ENCODE data around the gene PEX11B. TPM values are rescaled to one million over a fixed set of nuclear protein-coding genes. Genes with fewer than 3 reads are reported as not detected.

The PEX11B gene
- total and polyA plus RNA-seq, 5 experiments from 2014 or later = 35.3 to 50.3 (median 39.7) TPM

Other genes with a start within 250 kb of the PEX11B start
- gene PDZK1, start 211.3 kb downstream of the PEX11B start, total RNA-seq = not detected
- under 1 TPM in 2 of 3 donors, not detected in 1; 0.24 to 0.43 TPM for gene PDZK1, start 211.3 kb downstream of the PEX11B start, polyA plus RNA-seq
- not detected for gene CD160, start 199.2 kb downstream of the PEX11B start, total RNA-seq
- gene CD160, start 199.2 kb downstream of the PEX11B start, polyA plus RNA-seq = 100 to 1,000 TPM in 1 of 3 donors, 1 to 10 TPM in 2; 1.7 to 117 (median 2.4) TPM
- 10 to 100 TPM; 16.3 to 18.9 TPM for gene RNF115, start 94.6 kb downstream of the PEX11B start, total RNA-seq
- 1 to 10 TPM; 5.8 to 6.6 (median 6.1) TPM for gene RNF115, start 94.6 kb downstream of the PEX11B start, polyA plus RNA-seq
- 10 to 100 TPM; 42.8 to 44.6 TPM for gene POLR3C, start 94.5 kb downstream of the PEX11B start, total RNA-seq
- gene POLR3C, start 94.5 kb downstream of the PEX11B start, polyA plus RNA-seq = 10 to 100 TPM; 40.2 to 54.5 (median 40.7) TPM
- gene NUDT17, start 73.1 kb downstream of the PEX11B start, total RNA-seq = 1 to 10 TPM; 5.8 to 6.1 TPM
- 1 to 10 TPM; 2.0 to 3.9 (median 3.4) TPM for gene NUDT17, start 73.1 kb downstream of the PEX11B start, polyA plus RNA-seq
- gene PIAS3, start 59.6 kb downstream of the PEX11B start, total RNA-seq = 10 to 100 TPM; 31.1 to 33.8 TPM
- 10 to 100 TPM; 10.7 to 14.7 (median 12.4) TPM for gene PIAS3, start 59.6 kb downstream of the PEX11B start, polyA plus RNA-seq
- gene ANKRD35, start 32.9 kb downstream of the PEX11B start, total RNA-seq = not detected
- gene ANKRD35, start 32.9 kb downstream of the PEX11B start, polyA plus RNA-seq = under 1 TPM; 0.27 to 0.57 (median 0.42) TPM
- 1 to 10 TPM; 5.0 to 5.1 TPM for gene ITGA10, start 8.7 kb downstream of the PEX11B start, total RNA-seq
- gene ITGA10, start 8.7 kb downstream of the PEX11B start, polyA plus RNA-seq = not detected
- 100 to 1,000 TPM; 135 to 138 TPM for gene RBM8A, start 8.8 kb upstream of the PEX11B start, total RNA-seq
- 100 to 1,000 TPM; 127 to 191 (median 148) TPM for gene RBM8A, start 8.8 kb upstream of the PEX11B start, polyA plus RNA-seq
- gene LIX1L, start 39.3 kb upstream of the PEX11B start, total RNA-seq = 10 to 100 TPM; 54.6 to 59.4 TPM
- 10 to 100 TPM; 26.3 to 31.7 (median 29.3) TPM for gene LIX1L, start 39.3 kb upstream of the PEX11B start, polyA plus RNA-seq
- 1 to 10 TPM in 1 of 2 experiments, under 1 TPM in 1; 0.96 to 1.6 TPM for gene ANKRD34A, start 45.9 kb upstream of the PEX11B start, total RNA-seq
- gene ANKRD34A, start 45.9 kb upstream of the PEX11B start, polyA plus RNA-seq = under 1 TPM; 0.12 to 0.38 (median 0.25) TPM
- gene POLR3GL, start 46.0 kb upstream of the PEX11B start, total RNA-seq = 10 to 100 TPM; 32.5 to 34.4 TPM
- gene POLR3GL, start 46.0 kb upstream of the PEX11B start, polyA plus RNA-seq = 100 to 1,000 TPM in 1 of 3 donors, 10 to 100 TPM in 2; 98.4 to 101 (median 98.6) TPM
- 100 to 1,000 TPM; 836 to 848 TPM for gene TXNIP, start 77.9 kb upstream of the PEX11B start, total RNA-seq
- gene TXNIP, start 77.9 kb upstream of the PEX11B start, polyA plus RNA-seq = 1,000 to 10,000 TPM; 4,009 to 5,114 (median 5,016) TPM
- gene HJV, start 103.0 kb upstream of the PEX11B start, total RNA-seq = not detected
- not detected for gene HJV, start 103.0 kb upstream of the PEX11B start, polyA plus RNA-seq
- 1 to 10 TPM; 1.7 to 1.8 TPM for gene NBPF10, start 226.1 kb upstream of the PEX11B start, total RNA-seq
- gene NBPF10, start 226.1 kb upstream of the PEX11B start, polyA plus RNA-seq = under 1 TPM; 0.01 to 0.10 (median 0.02) TPM